Activated T-cell treated with anti-CD3 and anti-CD28 coated beads for 1 hour (primary cell): Measurements from ENCODE around the gene C2CD4A.

ENCODE experiments used
- DNase-seq: peaks from one replicate; pipeline ENCODE4 v3.0.0-alpha.2; 2020; ENCODE audit warnings: low read depth

Gene C2CD4A

GRCh38 chr15:62104401-62104800 lies 37.6 kb downstream of the C2CD4A start:
- no peak for DNase-seq

GRCh38 chr15:62104846-62105245 lies 38.1 kb downstream of the C2CD4A start:
- DNase-seq: no peak

GRCh38 chr15:62105266-62105665 lies 38.5 kb downstream of the C2CD4A start:
- DNase-seq: no peak

- DNase-seq: no peak
These were observed 39.3 kb downstream of the C2CD4A start for GRCh38 chr15:62106096-62106495.

DNA sequence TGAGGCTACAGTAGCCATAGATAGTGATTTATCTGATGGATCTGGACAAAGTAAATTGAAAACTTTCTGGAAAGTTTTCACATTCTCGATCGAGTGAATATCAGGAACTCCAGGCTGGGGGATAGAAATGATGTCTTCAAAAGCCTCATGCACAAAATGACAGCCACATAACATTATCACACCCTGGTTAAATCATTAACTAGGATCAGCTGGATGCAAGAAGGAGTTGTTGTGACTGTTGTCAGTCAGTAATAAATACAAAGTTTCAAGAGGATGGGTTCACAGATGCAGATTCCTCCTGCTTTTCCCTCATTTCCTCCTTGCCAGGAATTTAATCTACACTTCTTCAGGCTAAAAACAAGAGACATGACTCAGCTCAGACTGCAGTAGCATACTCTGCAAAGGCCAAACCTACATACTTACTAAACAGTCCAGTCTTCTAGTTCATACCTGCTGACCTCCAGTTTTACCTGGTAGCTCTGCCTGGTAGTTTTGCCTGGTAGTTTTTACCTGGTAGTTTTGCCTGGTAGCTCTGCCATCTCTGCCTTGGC lies 40.9 kb downstream of the C2CD4A start:
- DNase-seq: no peak

- no peak for DNase-seq
These were observed 41.6 kb downstream of the C2CD4A start for GRCh38 chr15:62108411-62108810.

GRCh38 chr15:62109437-62109836 lies 42.7 kb downstream of the C2CD4A start:
- DNase-seq: no peak

GRCh38 chr15:62109982-62110851 lies 43.4 kb downstream of the C2CD4A start:
- no peak for DNase-seq

- no peak for DNase-seq
These were observed 45.3 kb downstream of the C2CD4A start for GRCh38 chr15:62112081-62112480.

DNA sequence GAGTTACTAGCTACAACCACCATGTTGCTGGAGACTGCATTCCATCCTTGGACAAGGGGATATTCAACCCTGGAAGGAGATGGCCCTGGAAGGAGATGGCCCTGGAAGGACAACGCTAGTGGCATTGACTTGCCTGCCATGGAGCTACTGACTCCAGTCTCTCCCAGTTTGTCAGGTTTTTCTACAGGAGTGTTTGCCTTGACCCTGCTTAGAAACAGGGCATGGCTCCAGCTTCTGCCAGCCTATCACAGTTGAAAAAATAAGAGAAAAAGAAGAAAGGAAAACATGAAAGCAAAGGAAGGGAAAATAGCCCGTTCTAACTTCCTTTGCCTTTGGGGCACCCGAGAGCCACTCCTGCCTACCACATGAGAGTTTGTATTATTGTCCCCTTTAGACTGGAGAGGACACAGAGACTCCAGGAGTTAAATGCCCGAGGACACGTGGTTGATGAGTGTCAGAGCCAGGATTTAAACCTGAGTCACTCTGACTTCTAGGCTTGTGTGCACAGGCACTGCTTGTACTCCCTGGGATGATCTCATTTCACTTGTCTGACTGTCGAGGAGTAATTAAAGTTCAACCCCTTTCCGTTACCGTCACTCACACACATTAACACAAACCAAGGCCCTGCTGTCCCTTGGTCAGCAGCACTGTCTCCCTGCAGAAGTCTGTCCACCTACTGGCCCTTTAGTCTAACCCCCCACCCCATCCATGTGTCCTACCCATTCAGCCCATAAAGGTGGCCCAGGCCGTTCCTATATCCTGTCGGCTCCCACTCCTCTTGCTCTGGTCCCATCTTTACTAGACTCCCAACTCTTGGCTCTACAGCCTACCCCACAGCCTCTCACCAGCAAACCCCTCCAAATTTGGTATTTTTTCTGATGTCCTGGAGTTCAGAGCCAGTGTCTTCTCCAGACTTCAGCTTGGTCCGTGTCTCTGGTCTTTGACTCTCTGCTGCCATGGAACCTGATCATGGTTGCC lies 46.1 kb downstream of the C2CD4A start:
- DNase-seq: no peak

GRCh38 chr15:62115847-62116246 lies 49.1 kb downstream of the C2CD4A start:
- no peak for DNase-seq

GRCh38 chr15:62118520-62119226 lies 51.9 kb downstream of the C2CD4A start:
- DNase-seq: no peak

DNA sequence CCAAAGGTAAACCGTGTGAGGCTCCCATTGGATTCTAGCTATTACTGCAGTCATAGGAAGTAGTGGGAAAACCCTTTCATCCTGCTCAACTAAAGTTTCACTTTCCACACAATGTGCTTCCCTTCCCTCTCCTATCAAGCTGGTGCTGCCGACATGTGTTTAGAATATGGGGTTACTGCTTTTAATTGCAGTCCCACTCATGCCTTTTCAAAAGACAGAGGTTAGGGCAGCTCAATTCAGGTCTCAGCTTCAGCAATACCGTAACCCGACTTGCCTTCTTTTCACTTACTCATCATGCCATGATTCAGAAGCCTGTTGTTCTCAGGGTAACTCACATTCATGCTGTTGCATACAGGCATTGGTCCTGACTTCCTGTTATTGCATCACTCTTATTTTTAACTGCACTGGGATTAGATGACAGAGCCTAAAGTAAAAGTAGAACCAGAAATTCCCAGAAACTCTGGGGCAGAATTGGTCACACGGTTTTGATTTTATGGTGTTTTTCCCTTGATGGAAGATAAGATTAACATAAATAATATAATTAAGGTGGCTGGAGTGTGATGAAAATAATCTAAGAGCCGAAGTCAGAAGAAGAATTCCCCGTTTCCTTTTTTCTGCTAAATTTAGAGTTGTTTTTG lies 52.6 kb downstream of the C2CD4A start:
- DNase-seq: no peak

GRCh38 chr15:62119874-62120273 lies 53.1 kb downstream of the C2CD4A start:
- no peak for DNase-seq
